Muscle of leg (tissue), 11 donors: ENCODE results near the gene ILDR1. TPM values are rescaled to one million over a fixed set of nuclear protein-coding genes. Genes with fewer than 3 reads are reported as not detected.

Experiments used
- DNase-seq: peaks from one replicate; pipeline ENCODE4 v3.0.0; 2013
- H3K27ac ChIP-seq: one replicate; pipeline ENCODE4 v1.5.1; 2013; ENCODE audit warnings: mild to moderate bottlenecking, low read length, control low read depth
- H3K27me3 ChIP-seq: one replicate; pipeline ENCODE4 v1.6.1; 2013; ENCODE audit warnings: low read length; ENCODE audit not compliant: control insufficient read depth, insufficient read depth
- H3K36me3 ChIP-seq: one replicate; pipeline ENCODE4 v1.6.1; 2013; ENCODE audit warnings: low read length; ENCODE audit not compliant: control insufficient read depth, insufficient read depth
- H3K4me1 ChIP-seq: one replicate; pipeline ENCODE4 v1.6.1; 2013; ENCODE audit warnings: low read length; ENCODE audit not compliant: control insufficient read depth, insufficient read depth
- H3K4me3 ChIP-seq: one replicate; pipeline ENCODE4 v1.5.1; 2013; ENCODE audit warnings: low read length, control low read depth
- H3K9me3 ChIP-seq: replicated peaks from 2 replicates; pipeline ENCODE4 v1.6.1; 2013; ENCODE audit warnings: low read depth, low read length; ENCODE audit not compliant: control insufficient read depth
- WGBS: methylation state at CpG from one replicate; pipeline ENCODE4 v1.1.5; 2013; ENCODE audit warnings: missing lambda C conversion rate; ENCODE audit not compliant: insufficient coverage; 5-methylcytosine and 5-hydroxymethylcytosine counted together
- polyA plus RNA-seq, 8 donors: library from polyadenylated mRNA; unstranded; fragments of 120-200 nt; gene quantifications; one replicate each; pipeline versions ENCODE4 v1.2.1 to v1.2.3, GENCODE V29; 2013; ENCODE audit warnings: inconsistent platforms in 1 of 8, low replicate concordance in 1 of 8; ENCODE audit not compliant: insufficient read length in 8 of 8, insufficient read depth in 1 of 8
- total RNA-seq: library from RNA; stranded (reverse); fragments of 120-200 nt; gene quantifications from one replicate; pipeline ENCODE4 v1.2.4, GENCODE V29; 2013

Gene ILDR1
- total and polyA plus RNA-seq, 9 donors = 0.10 to 0.83 (median 0.22) TPM

DNA sequence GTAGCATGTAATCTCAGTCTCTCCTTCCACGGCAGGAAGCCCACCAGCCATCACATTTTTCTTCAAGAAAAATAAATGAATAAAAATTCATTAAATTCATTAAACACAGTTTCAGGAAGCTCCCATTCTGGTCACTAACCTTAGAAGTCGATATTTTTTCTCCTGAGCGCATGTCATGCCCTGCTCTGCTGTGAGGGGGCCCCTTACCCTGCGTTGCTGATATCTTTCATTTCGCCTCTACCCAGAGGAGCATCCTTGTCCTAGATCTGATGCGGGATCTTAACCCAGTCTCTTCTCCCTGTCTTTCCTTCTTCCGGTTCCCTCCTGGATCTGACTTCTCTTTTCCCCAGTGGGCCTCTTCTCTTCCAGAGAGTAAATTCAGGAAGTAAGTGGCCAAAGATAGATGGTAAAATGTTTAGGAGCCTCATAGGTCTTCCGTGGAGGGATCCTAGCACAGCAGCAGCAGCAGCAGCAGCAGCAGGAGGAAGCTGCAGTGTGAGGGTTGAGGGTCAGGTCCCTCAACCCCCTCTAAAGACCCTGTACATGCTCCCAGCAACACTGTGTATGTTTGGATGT is 1.4 kb upstream of the ILDR1 start:
- H3K4me3 ChIP-seq = no peak overlapping the region
- peaks cover 6% of the 10 kb centered on the region for H3K27me3 ChIP-seq
- peak; percentile 25 for DNase-seq
- no peaks in the 10 kb centered on the region for H3K36me3 ChIP-seq
- peaks cover 5% of the 10 kb centered on the region for H3K4me1 ChIP-seq
- 71% methylated on average over 4 of the region's 8 CpGs for WGBS
- H3K9me3 ChIP-seq = no peaks in the 10 kb centered on the region
- no peak overlapping the region for H3K27ac ChIP-seq

DNA sequence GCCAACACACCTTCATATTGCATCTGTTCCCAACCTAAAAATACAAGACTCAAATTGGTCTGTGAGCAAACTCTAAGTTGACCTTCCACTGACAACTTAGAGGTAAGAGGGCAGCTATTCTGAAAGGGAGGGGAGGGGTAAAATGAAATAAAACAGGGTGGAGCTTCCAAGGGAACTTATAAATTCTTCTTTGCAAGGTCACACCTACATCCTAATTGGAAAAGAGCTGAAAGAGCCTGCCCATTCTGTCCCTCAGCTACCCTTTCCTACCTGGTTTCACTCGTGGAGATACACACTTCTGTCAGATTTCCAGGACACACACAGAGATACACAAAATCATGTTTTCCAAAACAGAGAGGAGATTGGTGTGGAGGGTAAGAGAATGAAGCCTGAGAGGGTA is 1.0 kb downstream of the ILDR1 start:
- WGBS = no CpG with 5 or more reads among the region's 1 CpG
- H3K4me3 ChIP-seq = no peak overlapping the region

DNA sequence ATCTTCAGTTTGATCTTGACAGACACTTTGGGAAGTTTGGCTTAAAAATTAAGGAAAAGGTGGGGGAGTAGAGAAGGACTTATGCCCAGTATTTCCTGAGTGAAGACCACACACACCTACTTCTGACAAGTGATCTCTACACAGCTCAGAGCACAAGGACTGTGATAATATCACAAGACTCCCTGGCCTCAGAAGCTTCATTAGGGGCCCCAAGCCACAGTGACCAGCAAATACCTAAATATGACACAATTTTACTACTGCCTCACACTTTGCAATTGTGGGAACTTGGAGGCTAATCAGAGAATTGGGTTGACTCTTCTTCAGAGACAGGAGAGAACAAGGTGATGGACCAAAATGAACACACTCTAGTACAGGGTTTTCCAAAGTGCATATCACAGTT is 2.6 kb downstream of the ILDR1 start:
- Histone ChIP-seq H3K27me3 (peaks cover 6% of the 10 kb centered on the region), H3K27ac (no peak overlapping the region), H3K4me3 (no peak overlapping the region), H3K9me3 (no peaks in the 10 kb centered on the region), H3K4me1 (peaks cover 5% of the 10 kb centered on the region), H3K36me3 (no peaks in the 10 kb centered on the region)
- no peak for DNase-seq

More for the DNA sequence above, 1.0 kb downstream of the ILDR1 start:
- no peaks in the 10 kb centered on the region for H3K9me3 ChIP-seq
- no peak overlapping the region for H3K27ac ChIP-seq
- peaks cover 5% of the 10 kb centered on the region for H3K4me1 ChIP-seq
- no peaks in the 10 kb centered on the region for H3K36me3 ChIP-seq
- no peak for DNase-seq
- peaks cover 6% of the 10 kb centered on the region for H3K27me3 ChIP-seq

DNA sequence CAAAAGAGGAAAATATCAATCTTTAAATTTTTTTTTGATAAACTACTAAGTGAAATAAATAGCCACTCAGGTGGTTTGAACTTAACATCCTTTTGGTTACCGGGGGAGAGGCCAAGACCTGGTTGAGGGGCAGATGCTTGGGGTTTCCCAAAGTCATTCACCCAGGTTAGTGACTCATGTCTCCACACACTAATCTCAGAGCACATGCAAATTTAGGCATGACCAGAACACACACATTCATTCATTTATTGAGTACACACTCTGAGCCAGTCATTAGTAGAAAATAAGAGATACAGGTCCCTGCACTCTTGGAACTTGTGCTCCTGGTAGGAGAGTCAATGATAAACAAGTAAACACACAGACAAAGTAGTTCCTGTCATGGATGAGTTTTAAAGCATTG is 7.3 kb downstream of the ILDR1 start:
- no CpG with 5 or more reads among the region's 1 CpG for WGBS
- Histone ChIP-seq H3K36me3 (no peaks in the 10 kb centered on the region), H3K27ac (no peak overlapping the region), H3K4me3 (no peak overlapping the region), H3K4me1 (no peaks in the 10 kb centered on the region), H3K27me3 (no peaks in the 10 kb centered on the region), H3K9me3 (no peaks in the 10 kb centered on the region)
- no peak for DNase-seq

DNA sequence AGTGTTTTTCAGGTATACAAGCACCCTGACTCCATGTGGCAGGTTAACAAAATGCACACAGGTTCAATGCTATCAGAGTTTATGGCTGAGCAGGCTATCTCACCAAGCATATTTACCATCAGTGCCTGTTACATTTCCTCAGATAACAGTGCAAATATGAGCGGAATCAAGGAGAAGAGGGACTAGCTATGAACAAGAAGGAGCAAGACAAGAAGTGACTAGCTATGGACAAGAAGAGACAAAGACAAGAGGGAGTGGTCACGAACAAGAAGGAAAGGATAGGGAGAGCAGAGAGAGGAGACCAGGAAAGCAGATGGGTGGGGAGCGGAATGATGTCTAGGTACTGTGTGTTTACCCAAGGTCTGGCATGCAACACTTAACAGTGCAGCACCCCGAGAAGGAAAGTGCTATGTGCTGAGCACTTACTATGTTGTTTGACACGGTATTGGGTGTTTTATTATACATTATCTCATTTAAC is 8.6 kb downstream of the ILDR1 start:
- 95% methylated on average over 3 of the region's 5 CpGs for WGBS
- Histone ChIP-seq H3K4me3 (no peak overlapping the region), H3K27me3 (no peaks in the 10 kb centered on the region), H3K4me1 (no peaks in the 10 kb centered on the region), H3K36me3 (no peaks in the 10 kb centered on the region), H3K27ac (no peak overlapping the region), H3K9me3 (no peaks in the 10 kb centered on the region)
- DNase-seq = no peak

DNA sequence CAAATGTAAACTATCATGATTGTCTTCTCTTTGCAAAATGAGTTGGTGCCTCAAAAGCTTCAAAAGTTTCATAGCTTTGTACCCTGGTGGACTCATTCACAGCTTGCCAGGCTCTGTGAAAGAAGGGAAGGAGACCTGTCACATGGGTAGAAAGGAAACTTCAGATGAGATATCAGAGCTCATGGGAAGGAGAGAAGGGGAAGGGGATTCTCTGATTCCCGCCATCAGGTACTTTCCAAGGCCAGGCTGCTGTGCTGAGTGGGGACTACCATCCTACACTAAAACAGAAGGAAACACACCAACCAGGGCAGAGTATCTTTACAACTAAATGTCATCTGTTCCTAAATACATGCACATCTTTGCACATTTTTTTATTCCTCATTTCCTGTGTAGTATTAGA is 9.2 kb downstream of the ILDR1 start:
- WGBS = no CpG with 5 or more reads among the region's 1 CpG
- no peaks in the 10 kb centered on the region for H3K36me3 ChIP-seq
- H3K27ac ChIP-seq = no peak overlapping the region
- no peak overlapping the region for H3K4me3 ChIP-seq
- no peaks in the 10 kb centered on the region for H3K27me3 ChIP-seq
- no peak for DNase-seq
- H3K4me1 ChIP-seq = no peaks in the 10 kb centered on the region
- no peaks in the 10 kb centered on the region for H3K9me3 ChIP-seq

DNA sequence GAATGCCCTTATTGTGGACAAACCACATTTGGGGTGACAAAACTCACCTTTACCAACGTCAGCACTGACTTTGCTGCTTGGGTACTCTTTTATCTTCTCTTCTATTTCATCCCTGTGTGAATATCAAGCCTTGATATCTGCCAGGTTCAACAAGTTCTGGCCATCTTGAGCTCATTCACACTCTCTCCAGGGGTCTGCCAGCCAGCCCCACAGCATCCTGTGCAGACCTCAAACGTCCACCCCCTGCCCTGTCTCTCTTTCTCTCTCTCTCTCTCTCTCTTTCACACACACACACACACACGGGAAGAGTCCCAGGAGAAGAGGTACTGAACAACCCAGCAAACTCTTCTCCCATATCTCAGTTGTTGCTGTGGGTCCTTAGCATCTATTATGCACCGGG is 10.7 kb downstream of the ILDR1 start:
- DNase-seq = no peak
- H3K36me3 ChIP-seq = no peaks in the 10 kb centered on the region
- WGBS = 42% methylated on average over 2 of the region's 4 CpGs
- no peak overlapping the region for H3K4me3 ChIP-seq
- H3K27me3 ChIP-seq = no peaks in the 10 kb centered on the region
- no peaks in the 10 kb centered on the region for H3K9me3 ChIP-seq
- no peak overlapping the region for H3K27ac ChIP-seq
- no peaks in the 10 kb centered on the region for H3K4me1 ChIP-seq

DNA sequence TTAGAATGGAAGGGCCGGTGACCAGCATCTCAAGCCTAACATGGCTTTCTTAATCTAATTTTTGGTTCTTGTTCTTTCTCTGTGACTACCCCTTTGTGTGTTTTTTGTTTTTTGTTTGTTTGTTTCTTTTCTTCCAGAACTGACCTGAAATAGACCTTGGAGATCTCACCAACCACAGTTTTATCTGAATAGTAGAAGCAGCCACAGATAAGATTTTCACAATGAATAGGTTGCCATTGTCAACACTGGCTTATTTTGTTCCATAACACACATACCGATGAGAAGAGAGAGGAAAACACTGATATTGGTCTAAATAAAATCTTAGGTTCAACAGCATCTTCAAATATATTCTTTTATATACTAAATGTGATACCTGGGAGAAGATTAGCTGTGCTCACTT is 11.5 kb downstream of the ILDR1 start:
- no CpG with 5 or more reads among the region's 2 CpGs for WGBS
- Histone ChIP-seq H3K4me1 (no peaks in the 10 kb centered on the region), H3K36me3 (no peaks in the 10 kb centered on the region), H3K27me3 (no peaks in the 10 kb centered on the region), H3K9me3 (no peaks in the 10 kb centered on the region), H3K27ac (no peak overlapping the region), H3K4me3 (no peak overlapping the region)
- no peak for DNase-seq

DNA sequence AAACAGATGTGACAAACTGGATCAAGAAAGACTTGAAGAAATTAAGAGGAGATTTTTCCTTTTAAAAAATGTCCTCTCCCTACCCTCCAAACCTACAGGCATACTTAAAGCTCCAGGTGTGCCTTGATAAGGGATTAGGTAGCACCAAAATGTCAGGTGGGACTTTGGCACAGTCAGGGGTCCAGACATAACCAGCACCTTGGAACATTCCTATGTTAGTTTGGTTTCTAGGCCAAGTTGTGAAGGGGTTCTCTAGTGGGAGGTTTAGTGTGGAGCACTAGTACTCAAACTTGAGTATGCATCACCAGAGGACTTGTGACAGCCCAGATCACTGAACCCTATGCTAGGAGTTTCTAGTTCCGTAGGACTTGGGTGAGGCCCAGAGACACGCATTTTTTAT is 13.9 kb downstream of the ILDR1 start:
- Histone ChIP-seq H3K4me1 (no peaks in the 10 kb centered on the region), H3K9me3 (no peaks in the 10 kb centered on the region)
- WGBS = no CpG with 5 or more reads among the region's 2 CpGs

DNA sequence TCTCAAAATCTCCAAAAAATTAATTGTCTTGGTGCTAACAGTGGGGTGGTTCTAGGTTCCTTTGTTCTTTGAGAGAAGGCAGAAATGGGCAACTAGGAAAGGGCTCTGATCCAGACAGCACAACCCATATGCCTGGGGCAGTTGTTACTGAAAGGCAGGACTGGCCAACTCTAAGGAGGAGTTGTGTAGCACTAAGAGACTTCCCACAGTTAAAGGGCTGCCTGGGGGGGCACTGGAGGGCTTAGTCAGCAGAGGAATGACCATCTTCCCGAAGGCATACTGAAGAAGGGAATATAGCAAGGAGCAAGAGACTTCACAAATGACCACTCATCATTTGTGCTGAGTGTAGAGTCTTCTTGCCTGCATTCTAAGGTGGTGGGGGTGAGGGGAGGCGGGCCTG is 15.8 kb downstream of the ILDR1 start:
- WGBS = no CpG with 5 or more reads among the region's 2 CpGs
- H3K27me3 ChIP-seq = no peaks in the 10 kb centered on the region
- H3K4me1 ChIP-seq = no peaks in the 10 kb centered on the region
- H3K4me3 ChIP-seq = no peak overlapping the region
- DNase-seq = no peak
- no peaks in the 10 kb centered on the region for H3K9me3 ChIP-seq
- no peaks in the 10 kb centered on the region for H3K36me3 ChIP-seq
- H3K27ac ChIP-seq = no peak overlapping the region

More for the DNA sequence above, 13.9 kb downstream of the ILDR1 start:
- DNase-seq = no peak
- Histone ChIP-seq H3K27me3 (no peaks in the 10 kb centered on the region), H3K27ac (no peak overlapping the region), H3K4me3 (no peak overlapping the region), H3K36me3 (no peaks in the 10 kb centered on the region)

DNA sequence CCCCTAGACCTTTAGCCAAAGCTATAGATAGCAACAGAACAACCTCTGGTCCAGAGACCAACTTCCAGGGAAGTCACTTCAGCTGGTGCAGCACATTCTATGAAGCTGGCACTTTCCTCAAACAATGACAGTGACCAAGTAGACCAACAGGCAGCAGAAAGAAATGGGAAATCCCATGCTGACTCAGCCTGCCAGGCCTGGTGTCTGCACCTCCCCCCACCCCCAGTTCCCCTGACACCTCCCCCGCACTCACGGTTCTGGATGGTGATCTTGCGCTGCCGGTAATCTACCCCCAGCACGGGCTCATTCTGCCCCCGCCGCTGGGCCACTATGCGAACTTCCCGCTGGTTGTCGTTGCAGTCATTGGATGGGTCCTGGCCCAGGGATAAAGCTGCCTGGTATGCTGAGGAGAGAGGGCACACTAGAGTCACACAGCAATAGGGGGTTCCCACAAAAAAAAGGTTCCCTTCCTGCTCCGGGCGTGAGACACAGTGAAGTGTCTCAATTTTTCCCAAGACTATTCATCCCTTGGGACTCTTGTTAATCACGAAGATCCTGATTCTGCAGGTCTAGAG is 17.0 kb downstream of the ILDR1 start:
- Histone ChIP-seq H3K27me3 (no peaks in the 10 kb centered on the region), H3K4me1 (no peaks in the 10 kb centered on the region), H3K4me3 (no peak overlapping the region), H3K27ac (no peak overlapping the region), H3K36me3 (no peaks in the 10 kb centered on the region), H3K9me3 (no peaks in the 10 kb centered on the region)
- 86% methylated on average over 7 of the region's 13 CpGs for WGBS
- DNase-seq = peak; percentile 35
